ENCODE results near the gene CDC20B. TPM values are rescaled to one million over a fixed set of nuclear protein-coding genes. Genes with fewer than 3 reads are reported as not detected.

Gene CDC20B
- polyA plus RNA-seq, 2 donors = not detected

Other genes starting within 250 kb of the CDC20B start
- under 1 TPM in 1 of 2 donors, not detected in 1; 0.16 TPM for gene ESM1, start 187.6 kb downstream of the CDC20B start, polyA plus RNA-seq
- gene GZMK, start 148.9 kb downstream of the CDC20B start, polyA plus RNA-seq = under 1 TPM; 0.22 to 0.43 TPM
- gene GZMA, start 70.5 kb downstream of the CDC20B start, polyA plus RNA-seq = 1 to 10 TPM; 2.5 to 2.8 TPM
- gene GPX8, start 13.0 kb downstream of the CDC20B start, polyA plus RNA-seq = 1 to 10 TPM; 3.0 to 3.7 TPM
- gene MCIDAS, start 54.1 kb upstream of the CDC20B start, polyA plus RNA-seq = under 1 TPM; 0.04 to 0.06 TPM
- gene CCNO, start 60.4 kb upstream of the CDC20B start, polyA plus RNA-seq = 1 to 10 TPM; 1.2 to 2.0 TPM
- gene DHX29, start 134.5 kb upstream of the CDC20B start, polyA plus RNA-seq = 10 to 100 TPM in 1 of 2 donors, 1 to 10 TPM in 1; 5.0 to 11.0 TPM
- 10 to 100 TPM; 19.1 to 21.2 TPM for gene MTREX, start 134.8 kb upstream of the CDC20B start, polyA plus RNA-seq